Peyer's patch (tissue), 4 donors: Measurements from ENCODE around the gene WFIKKN2.

Experiments used
- CTCF ChIP-seq, 6 experiments: fragments of 450-650 bp in 4 of 6; fragments of 200-600 bp in 2 of 6; sonication (generic) in 1 of 6; IDR thresholded peaks; one replicate each; pipeline ENCODE4 v1.5.1; 2017 to 2019; ENCODE audit warnings: antibody characterized with exemption in 6 of 6, mild to moderate bottlenecking in 3 of 6, moderate library complexity in 1 of 6
- POLR2A ChIP-seq, 2 donors: fragments of 450-650 bp; IDR thresholded peaks; one replicate each; pipeline ENCODE4 v1.5.1; 2017; ENCODE audit warnings: antibody characterized with exemption in 2 of 2, mild to moderate bottlenecking in 2 of 2, moderate library complexity in 2 of 2

DNA sequence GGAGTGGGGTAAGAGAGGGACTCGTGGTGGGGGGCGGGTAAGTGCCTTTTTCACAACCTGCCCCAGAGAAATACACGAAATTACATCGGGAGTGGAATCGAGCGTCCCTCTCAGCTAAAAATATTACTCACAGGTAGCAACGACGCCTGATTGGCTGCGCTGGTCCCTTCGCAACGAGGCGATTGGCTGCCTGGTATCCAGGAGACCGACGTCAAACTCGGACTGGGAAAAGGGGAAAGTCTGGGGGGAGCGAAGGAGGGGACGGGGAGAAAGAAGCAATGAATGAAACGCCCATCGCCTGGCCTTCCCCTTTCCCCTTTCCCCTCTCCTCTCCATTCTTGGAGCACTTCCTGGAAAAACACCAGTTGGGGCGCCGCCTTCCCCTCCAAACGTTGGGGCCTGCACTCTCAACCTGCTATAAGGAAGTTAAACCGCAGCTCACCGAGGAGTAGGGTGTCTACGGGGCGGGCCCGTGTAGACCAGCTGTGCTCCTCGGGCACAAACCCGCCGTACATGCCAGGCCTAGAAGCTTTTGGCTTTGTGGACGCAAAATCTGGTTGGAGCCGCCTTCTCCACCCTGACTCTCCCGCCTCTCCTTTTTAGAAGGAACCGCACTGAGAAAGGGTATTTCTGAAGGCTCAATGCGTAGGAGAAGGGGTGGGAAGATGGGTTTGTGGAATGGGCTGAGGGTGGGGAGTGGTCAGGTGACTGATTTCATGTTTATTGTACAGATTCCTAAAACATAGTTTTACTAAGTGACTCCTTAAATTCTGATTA is 32.2 kb downstream of the WFIKKN2 start:
- TF ChIP-seq CTCF (IDR thresholded peaks at IDR 0.05) (no peak), POLR2A (IDR thresholded peaks at IDR 0.05) (peak; percentile 88 to 96)
